GM21526 (cell line): ENCODE results near the gene PPEF1.
A peak's percentile ranks its signal among the peaks of the same experiment; 100 is the strongest.

Source experiments
- ATAC-seq: cut with Tn5 transposase; IDR thresholded peaks from one replicate; pipeline ENCODE4 v1.9.1; 2021; ENCODE audit warnings: moderate library complexity; ENCODE audit not compliant: unreplicated experiment, low FRiP score

PPEF1 gene

DNA sequence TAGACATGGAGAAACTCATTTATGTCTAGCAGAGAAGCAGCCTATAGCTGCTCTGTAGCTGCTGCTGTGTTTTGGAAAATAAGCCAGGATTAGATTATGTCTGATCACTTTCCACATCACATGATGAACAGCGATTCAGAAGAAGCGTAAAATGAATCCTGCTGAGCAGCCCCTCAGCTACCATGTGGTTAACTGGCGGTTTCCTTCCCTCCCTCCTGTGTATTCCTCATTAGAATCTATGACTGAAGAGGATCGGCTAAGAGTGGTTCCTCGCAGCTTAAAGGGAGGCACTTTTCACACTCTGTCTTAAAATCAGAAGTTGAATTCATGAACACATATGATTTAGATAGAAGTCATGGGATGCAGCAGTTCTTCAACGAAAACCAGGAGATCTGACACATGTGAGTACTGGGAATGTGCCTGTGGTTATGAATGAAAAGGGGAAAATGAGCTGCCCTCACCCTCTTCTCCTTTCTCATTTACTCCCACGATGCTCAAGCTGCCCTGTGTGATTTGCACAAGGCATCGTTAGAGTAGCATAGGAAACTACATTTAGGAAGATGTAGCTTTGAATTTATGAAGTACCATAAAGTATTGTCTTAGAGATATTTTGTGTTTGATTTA, at the start of gene PPEF1:
TSS of gene PPEF1 (plus strand) at position 220 of the 624 bp plus-strand sequence. CDS start at position 356, 136 bp downstream.
- ATAC-seq, result no peak

DNA sequence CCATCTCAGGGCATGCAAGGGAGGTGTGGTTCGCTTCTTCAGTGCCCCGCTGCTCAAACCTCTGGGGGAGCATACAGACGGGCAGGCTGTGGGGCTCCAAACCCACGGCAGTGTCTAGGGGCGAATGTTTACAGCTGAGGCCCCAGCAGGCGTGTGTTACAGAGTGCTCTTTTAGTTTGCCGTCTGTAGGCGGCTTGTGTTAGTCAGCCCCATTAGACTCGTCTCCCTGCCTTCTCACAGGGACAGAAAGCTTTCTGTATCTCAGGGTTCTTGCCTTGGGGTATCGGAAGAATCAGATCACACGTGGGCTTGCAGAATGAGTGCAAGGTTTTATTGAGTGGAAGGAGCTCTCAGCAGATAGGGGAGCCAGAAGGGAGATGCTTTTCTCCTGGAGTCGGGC, 46.2 kb upstream of the PPEF1 start:
- ATAC-seq, result no peak

DNA sequence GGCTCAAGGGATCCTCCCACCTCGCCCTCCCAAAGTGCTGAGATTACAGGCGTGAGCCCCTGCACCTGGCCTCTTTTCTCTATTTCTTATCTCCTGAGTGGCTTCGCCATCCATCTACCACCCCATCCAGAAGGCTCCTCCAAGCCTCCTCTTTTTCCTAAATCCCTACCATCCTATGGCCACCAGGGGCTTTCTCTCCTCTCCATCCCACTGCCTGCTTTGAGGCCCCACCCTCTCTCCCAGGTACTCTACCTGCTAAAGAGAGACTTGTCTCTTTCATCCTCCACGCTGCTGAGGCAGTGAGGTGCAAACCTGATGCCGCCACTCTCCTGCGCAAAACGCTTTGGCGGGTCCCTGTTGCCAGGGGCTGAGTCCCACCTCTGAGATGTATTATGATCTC, 42.5 kb upstream of the PPEF1 start:
- no peak for ATAC-seq

DNA sequence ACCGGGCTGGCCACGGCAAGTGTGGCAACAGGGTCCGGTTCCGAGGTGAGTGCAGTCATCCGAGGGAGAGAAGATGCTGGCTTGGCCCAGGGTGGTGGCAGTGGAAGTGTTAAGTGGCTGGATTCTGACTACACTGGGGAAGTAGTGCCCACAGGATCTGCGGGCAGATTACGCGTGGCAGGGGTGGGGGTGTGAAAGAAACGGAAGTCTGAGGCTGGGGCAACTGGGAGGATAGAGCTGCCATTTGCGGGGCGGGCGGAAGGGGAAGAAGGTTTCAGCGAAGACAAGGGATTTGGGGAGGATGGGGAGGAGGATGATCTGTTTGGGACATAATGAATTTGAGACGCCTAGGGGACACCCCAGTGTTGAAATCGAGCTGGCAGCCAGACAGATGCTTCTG, 40.8 kb upstream of the PPEF1 start:
- ATAC-seq, result no peak

DNA sequence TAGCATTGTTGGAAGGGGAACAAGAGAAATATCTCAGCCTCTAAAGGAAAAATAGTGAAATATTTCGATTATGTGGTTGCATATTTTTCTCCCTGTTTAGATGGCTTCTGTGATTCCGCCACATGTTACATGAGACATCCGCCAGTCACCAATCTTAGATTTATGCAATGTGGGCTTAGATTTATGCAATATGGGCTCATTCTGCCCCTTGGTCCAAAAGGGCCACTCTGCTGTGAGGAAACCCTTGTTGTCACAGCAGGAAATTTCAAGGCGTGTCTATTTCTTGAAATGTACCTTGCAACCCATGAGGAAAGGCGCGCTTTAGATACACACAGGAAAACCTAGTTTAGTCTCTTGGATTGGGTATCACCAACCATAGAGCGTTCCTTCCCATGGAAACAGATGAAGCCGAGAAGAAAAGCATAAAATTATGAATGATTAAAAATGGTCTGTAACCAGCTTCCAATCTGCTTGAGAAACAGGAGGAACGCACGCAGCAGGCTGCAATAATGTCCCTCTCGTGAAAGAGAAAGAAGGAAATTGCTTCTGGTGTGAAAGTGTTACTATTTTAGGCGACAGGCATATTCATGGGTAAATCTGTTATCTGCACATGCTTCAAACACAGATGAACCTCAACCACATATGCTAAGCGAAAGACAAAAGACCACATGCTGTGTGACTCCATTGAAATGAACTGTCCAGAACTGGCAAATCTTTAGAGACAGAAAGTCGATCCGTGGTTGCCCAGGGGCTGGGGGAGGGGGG, 39.2 kb upstream of the PPEF1 start:
- ATAC-seq, result no peak

GRCh38 chrX:18672008-18672407, 35.4 kb upstream of the PPEF1 start, which contains the start of gene RS1:
Gene RS1, minus strand, starts transcription at chrX:18672108. Its CDS starts 40 bp downstream, at chrX:18672068.
- no peak for ATAC-seq

DNA sequence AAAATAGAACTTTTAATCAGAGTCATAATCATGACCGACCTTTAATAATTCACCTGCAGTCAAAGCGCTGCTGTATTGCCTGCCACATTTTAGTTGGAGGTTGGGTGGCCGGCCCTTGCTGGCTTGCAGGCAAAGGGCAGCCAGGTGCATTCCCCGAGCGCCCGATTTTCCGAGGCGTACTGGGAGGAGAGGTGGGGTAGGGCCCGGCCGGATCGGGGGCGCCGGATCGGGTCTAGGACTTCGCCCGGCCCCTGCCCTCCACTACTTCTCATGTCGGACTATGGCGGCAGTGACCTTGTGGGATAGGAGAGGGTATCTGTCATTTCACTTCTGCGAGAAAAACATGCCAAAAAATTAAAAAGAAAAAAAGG, 33.0 kb upstream of the PPEF1 start:
- peak; percentile 41 for ATAC-seq

- peak; percentile 74 for ATAC-seq
Observed at GRCh38 chrX:18674788-18675735, 32.4 kb upstream of the PPEF1 start.

DNA sequence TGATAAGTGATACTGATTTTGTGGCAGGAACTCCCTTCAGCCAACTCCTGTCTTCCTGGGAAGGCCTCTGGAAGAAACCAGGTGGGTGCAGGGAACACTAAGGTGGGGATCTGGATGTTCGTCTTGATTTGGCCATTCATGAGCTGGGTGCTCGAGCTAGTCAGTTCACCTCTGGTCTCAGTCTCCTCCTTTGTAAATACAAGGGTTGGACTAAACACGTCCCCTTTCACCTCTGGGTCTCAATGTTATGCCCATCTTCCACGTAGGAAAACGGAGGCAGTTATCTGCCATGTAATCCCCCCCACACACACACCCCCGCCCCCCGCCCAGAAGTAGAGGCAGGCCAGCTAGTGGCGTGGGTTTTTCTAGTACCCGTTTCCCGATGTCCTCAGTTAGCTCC, 31.4 kb upstream of the PPEF1 start:
- no peak for ATAC-seq

DNA sequence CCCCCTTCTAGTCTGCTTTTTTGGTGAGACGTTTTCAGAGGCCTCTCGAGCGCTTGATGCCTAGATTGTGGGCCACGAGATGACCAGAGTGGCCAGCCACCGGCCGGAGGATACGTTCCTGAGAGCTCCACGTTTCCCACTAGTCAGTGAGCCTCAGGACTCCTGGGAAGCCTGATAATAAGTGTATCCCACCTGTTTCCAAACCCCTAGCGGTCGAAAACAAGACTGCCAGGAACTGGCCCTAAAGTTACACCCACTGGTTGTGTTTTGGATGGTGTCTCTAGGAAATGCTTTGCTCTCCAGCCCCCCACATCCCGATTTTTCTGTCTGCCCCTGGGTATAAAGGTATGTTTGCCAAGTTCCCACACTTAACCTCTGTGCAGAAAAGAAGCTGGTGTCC, 31.0 kb upstream of the PPEF1 start:
- no peak for ATAC-seq

DNA sequence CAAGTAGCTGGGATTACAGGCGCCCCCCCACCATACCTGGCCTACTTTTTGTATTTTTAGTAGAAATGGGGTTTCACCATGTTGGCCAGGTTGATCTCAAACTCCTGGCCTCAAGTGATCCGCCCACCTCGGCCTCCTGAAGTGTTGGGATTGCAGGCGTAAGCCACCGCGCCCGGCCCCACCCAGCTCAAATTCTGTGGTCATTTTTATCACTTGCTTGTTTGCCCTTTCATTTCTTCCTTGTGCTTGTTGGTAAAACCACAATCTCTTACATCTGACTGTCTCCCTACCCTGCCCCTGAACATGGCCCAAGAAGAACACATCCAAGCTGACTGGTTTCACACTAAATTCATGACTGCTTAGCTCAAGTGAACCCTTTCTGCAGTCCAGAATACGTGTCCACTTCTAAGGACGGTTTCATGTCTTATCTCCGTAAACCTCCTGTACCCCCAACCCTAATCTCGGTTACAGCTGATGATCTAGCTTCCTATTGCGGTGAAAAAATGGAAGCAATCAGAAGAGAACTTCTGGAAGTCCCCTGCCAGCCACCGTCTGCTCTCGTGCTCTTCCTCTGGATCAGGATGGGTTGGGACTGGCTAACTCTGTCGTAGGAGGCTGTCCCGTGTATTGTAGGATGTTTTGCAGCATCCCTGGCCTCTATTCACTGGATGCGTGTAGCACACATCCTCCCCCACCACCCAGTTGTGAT, 30.1 kb upstream of the PPEF1 start:
- no peak for ATAC-seq

DNA sequence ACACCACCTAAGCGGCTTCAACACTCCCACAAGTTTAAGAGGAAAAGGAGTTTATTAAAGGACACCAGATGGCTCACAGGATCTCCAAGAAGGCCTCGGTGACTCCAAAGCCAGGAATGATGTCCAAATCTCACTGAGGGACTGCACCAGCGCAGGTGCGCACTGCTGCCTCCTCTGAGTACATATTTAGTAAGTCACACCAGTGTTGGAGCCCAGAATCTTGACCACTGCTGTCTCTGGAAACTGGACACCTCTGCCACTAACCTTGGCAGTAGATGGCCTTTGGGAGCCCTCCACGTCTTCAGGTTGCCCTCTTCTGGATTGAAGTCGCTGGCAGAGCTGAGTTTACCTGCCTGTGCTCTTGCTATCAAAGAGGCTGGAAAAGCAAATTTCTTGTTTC, 25.4 kb upstream of the PPEF1 start:
- ATAC-seq, result no peak

DNA sequence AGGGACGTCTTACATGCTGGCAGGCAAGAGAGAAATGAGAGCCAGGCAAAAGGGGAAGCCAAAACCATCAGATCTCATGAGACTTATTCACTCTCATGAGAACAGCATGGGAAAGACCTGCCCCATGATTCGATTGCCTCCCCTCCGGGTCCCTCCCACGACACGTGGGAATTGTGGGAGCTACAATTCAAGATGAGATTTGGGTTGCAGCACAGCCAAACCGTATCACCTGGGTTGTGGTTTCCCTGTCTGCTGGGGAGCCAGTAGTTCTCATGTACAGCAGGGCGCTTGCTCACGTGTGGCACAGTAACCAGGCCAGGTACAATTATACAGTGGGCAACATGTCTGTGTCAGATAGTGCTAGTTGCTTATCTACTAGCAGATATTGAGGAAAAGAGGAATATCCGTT, 24.5 kb upstream of the PPEF1 start:
- no peak for ATAC-seq

GRCh38 chrX:18687856-18688495, 19.5 kb upstream of the PPEF1 start:
- no peak for ATAC-seq

- no peak for ATAC-seq
Observed at GRCh38 chrX:18691431-18691830, 16.0 kb upstream of the PPEF1 start.

DNA sequence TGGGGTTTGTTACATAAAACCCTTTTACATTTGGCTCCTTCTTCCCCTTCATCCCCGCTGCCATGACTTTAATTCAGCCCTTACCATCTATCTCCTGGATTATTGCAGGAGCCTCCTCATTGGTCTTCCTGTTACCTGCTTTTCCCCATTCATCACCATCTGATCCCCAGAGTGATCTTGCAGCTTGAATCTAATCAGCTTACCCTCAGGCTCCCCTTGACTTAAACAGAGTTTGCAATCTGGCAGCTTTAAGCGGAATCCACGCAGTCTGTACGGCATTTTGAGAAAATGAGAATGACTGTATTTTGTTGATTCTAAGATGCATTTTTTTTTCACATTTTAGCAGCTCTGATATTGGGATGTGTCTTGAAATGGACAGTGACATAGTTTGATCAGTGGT, 14.9 kb upstream of the PPEF1 start:
- no peak for ATAC-seq

DNA sequence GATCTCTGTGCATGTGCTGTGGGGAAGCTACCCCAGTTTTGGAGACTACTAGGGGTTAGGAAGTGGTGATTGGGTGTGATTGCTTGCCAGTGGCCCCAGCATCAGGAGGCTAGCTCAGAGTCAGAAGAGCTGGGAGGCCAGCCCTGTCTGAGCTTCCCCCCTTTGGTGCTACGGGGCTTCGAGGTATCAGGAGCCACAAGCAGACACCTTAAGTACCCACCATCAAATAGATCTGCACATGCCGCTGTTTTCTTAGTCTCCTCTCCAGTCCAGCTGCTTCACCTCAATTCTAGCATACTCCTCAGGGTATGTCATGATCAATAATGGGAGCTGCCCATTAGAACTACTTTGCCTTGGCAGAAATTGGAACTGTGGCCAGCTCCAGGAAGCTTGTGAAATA, 10.8 kb upstream of the PPEF1 start:
- ATAC-seq, result no peak

DNA sequence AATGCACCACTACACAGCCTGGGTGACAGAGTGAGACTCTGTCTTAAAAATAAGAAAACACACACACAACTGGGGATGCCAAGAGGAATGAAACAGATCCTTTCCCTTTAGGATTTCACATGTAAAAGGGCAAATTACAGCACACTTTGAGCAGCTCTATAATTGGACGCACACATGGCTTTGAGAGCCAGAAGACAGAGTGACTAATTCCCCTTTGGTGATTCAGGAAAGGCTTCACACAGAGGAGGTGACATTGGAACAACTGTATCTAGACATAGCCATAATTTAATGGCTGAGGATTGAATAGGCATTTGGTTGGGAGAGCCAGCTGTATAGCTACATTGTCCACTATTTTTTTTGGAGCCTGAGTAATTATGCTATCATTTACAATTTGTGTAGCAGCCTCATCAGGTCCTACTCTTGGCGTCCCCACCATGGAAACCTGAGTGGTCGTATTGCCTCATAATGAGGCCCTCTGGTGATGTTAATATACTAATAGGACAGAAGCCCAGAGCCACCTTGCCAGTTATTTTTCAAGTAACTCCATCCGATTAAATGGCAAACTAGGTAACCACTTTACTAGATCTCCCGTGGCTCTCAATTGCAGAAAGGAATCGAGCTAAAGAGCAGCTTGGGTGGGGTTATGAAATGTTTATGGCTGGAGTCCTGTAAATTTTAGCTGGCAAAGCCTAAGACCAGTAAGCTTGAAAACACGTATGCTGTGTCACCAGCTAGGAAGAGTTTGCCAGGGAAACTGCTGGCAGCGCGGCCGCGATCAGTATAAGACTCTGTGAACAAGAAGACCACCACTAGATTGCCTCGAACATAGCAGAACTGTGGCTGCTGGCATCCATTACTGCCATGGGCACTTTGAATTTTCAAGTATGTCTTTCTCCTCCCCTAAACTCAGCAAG, 8.5 kb upstream of the PPEF1 start:
- no peak for ATAC-seq
